Measurements from ENCODE around the gene RELT.

The RELT gene

GRCh38 chr11:73376160-73376802 lies at the start of gene RELT:
RELT (plus strand) TSS chr11:73376399; CDS start chr11:73389137, 12,738 bp downstream.
- peak; percentile 100 for DNase-seq

- no peak for DNase-seq
Observed at GRCh38 chr11:73326929-73327811, 49.0 kb upstream of the RELT start.

- DNase-seq: no peak
Observed at GRCh38 chr11:73327812-73328364, 48.3 kb upstream of the RELT start.

- peak; percentile 83 for DNase-seq
Observed at GRCh38 chr11:73330569-73331093, 45.6 kb upstream of the RELT start.

- DNase-seq: no peak
Observed at GRCh38 chr11:73331138-73331916, 44.9 kb upstream of the RELT start.

GRCh38 chr11:73333173-73333572 lies 43.0 kb upstream of the RELT start:
- no peak for DNase-seq

- no peak for DNase-seq
Observed at GRCh38 chr11:73333640-73334383, 42.4 kb upstream of the RELT start.

GRCh38 chr11:73334384-73335203 lies 41.6 kb upstream of the RELT start:
- no peak for DNase-seq

GRCh38 chr11:73335204-73335923 lies 40.8 kb upstream of the RELT start:
- peak; percentile 93 for DNase-seq

GRCh38 chr11:73337846-73338245 lies 38.4 kb upstream of the RELT start:
- DNase-seq: no peak

- no peak for DNase-seq
Observed at GRCh38 chr11:73338279-73338678, 37.9 kb upstream of the RELT start.

GRCh38 chr11:73340164-73340563 lies 36.0 kb upstream of the RELT start:
- no peak for DNase-seq

GRCh38 chr11:73342633-73343032 lies 33.6 kb upstream of the RELT start:
- no peak for DNase-seq

- DNase-seq: no peak
Observed at GRCh38 chr11:73343076-73343873, 32.9 kb upstream of the RELT start.

- no peak for DNase-seq
Observed at GRCh38 chr11:73344191-73344607, 32.0 kb upstream of the RELT start.

GRCh38 chr11:73345481-73346160 lies 30.6 kb upstream of the RELT start:
- DNase-seq: no peak

GRCh38 chr11:73346186-73346935 lies 29.8 kb upstream of the RELT start:
- no peak for DNase-seq

- DNase-seq: no peak
Observed at GRCh38 chr11:73347067-73347466, 29.1 kb upstream of the RELT start.
